GOT3 (cell line): ENCODE results near the gene DDX52.
A peak's percentile ranks its signal among the peaks of the same experiment; 100 is the strongest.
"Not testable (repeated sequence)": the region's sequence is repeated elsewhere in the genome, so short reads cannot be mapped to it uniquely, and the experiment has no call there.

Experiments
- DNase-seq: peaks from one replicate; lab custom pipeline; 2025; ENCODE audit warnings: mixed read lengths; lab: John Stamatoyannopoulos, UW

The DDX52 gene

GRCh38 chr17:37650419-37651003 is 7.3 kb upstream of the DDX52 start:
- no peak for DNase-seq

- no peak for DNase-seq
Observed at GRCh38 chr17:37648555-37648954, 5.3 kb upstream of the DDX52 start.

- DNase-seq: no peak
Observed at GRCh38 chr17:37647856-37648255, 4.6 kb upstream of the DDX52 start.

GRCh38 chr17:37643869-37644268 is 623 bp upstream of the DDX52 start:
- no peak for DNase-seq

GRCh38 chr17:37642681-37643080 is 565 bp downstream of the DDX52 start:
- no peak for DNase-seq

- no peak for DNase-seq
Observed at GRCh38 chr17:37640015-37640414, 3.2 kb downstream of the DDX52 start.

- DNase-seq: no peak
Observed at GRCh38 chr17:37637956-37638355, 5.3 kb downstream of the DDX52 start.

GRCh38 chr17:37616430-37616829 is 26.8 kb downstream of the DDX52 start:
- not testable (repeated sequence) for DNase-seq

- DNase-seq: no peak
Observed at GRCh38 chr17:37614823-37615222, 28.4 kb downstream of the DDX52 start.

- no peak for DNase-seq
Observed at GRCh38 chr17:37614391-37614790, 28.9 kb downstream of the DDX52 start.

GRCh38 chr17:37610971-37611370 is 32.3 kb downstream of the DDX52 start:
- no peak for DNase-seq

- DNase-seq: not testable (repeated sequence)
Observed at GRCh38 chr17:37610041-37610420, 33.2 kb downstream of the DDX52 start.

GRCh38 chr17:37609170-37610040 is 33.8 kb downstream of the DDX52 start, which contains the start of gene SYNRG:
Gene SYNRG (minus strand): TSS chr17:37609418. CDS start chr17:37609355, 63 bp downstream.
- peak; percentile 92 for DNase-seq

GRCh38 chr17:37608351-37609169 is 34.7 kb downstream of the DDX52 start:
- DNase-seq: no peak

- DNase-seq: no peak
Observed at GRCh38 chr17:37607637-37608331, 35.5 kb downstream of the DDX52 start.

- no peak for DNase-seq
Observed at GRCh38 chr17:37605813-37606505, 37.3 kb downstream of the DDX52 start.

GRCh38 chr17:37605081-37605480 is 38.2 kb downstream of the DDX52 start:
- no peak for DNase-seq

- no peak for DNase-seq
Observed at GRCh38 chr17:37604556-37604955, 38.7 kb downstream of the DDX52 start.

- DNase-seq: no peak
Observed at GRCh38 chr17:37598145-37598544, 45.1 kb downstream of the DDX52 start.

- no peak for DNase-seq
Observed at GRCh38 chr17:37592291-37592690, 51.0 kb downstream of the DDX52 start.

- DNase-seq: no peak
Observed at GRCh38 chr17:37585066-37585465, 58.2 kb downstream of the DDX52 start.
